ENCODE data around the gene CDK13.
"Not testable (repeated sequence)": the region's sequence is repeated elsewhere in the genome, so short reads cannot be mapped to it uniquely, and the experiment has no call there.

Gene CDK13

GRCh38 chr7:40105879-40106473, 155.9 kb downstream of the CDK13 start:
- DNase-seq: no peak

DNA sequence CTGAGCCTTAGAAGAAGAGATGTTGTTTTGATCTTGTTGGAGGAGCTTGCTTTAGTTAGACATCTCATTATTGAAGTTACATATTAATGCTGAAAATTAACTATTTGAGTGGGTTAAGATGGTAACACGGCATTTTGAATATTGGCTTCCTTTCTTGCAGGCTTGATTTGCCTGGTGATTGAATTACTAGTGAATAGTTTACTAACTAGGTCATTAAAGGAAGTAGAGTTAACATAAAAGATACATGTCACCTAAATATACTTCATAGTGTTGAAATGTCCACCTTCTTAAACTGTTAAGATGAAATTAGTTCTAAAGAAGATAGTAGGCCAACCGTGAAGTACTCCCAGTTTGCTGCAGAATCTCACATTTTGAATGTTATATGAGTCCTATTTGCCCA, 165.9 kb downstream of the CDK13 start:
- no peak for DNase-seq

DNA sequence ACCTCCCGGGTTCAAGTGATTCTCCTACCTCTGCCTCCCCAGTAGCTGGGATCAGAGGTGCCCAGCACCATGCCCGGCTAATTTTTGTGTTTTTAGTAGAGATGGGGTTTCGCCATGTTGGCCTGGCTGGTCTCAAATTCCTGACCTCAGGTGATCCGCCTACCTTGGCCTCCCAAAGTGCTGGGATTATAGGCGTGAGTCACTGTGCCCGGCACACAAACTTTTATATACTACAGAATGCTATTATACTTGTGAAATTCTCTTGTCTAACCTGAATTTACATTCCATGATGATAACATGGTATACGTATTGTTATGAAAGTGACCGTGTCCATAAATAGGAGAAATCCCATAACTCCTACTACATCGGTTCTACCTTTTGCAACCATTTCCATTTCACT, 167.1 kb downstream of the CDK13 start:
- not testable (repeated sequence) for DNase-seq

DNA sequence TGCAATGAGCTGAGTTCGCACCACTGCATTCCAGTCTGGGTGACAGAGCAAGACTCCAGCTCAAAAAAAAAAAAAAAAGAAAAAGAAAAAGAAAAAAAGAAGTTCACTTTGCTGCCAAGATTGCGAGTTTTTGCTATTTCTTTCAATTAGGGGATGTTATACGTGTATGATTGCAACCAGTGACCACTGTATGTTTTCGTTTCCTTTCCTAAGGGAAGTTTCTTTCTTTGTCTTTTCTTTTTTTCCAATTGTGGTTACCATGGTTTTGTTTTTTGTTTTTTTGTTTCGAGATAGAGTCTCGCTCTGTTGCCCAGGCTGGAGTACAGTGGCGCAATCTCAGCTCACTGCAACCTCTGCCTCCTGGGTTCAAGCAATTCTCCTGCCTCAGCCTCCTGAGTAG, 168.1 kb downstream of the CDK13 start:
- not testable (repeated sequence) for DNase-seq

DNA sequence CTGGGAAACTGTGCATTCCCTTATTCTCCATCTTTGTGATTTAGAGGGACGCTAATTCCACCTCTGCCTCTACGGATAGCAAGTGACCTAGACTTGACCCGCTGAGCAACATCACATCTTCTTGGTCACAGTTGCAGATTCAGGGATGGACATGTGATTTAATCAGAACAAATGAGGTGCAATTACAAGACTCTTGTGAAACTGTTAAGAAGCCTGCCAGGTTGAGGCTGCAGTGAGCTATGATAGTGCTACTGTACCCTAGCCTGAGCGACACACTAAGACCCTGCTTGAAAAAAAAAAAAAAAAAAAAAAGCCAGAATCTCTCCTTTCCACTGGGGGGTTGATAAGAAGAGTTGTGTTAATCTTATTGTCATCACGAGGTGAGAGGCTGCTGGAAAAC, 170.0 kb downstream of the CDK13 start:
- DNase-seq: no peak

GRCh38 chr7:40122100-40122939, 172.3 kb downstream of the CDK13 start:
- not testable (repeated sequence) for DNase-seq

DNA sequence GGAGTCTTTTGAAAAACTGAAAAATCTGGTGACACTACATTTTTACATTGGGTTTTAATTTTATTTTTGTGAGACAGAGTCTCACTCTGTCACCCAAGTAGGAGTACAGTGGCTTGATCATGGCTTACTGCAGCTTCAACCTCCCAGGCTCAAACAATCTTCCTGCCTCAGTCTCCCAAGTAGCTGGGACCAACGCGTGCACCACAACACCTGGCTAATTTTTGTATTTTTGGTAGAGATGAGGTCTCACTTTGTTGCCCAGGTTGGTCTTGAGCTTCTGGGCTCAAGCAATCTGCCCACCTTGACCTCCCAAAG, 172.8 kb downstream of the CDK13 start:
- no peak for DNase-seq

- peak; percentile 33 for DNase-seq
Measured at GRCh38 chr7:40133561-40134427, 183.7 kb downstream of the CDK13 start.

DNA sequence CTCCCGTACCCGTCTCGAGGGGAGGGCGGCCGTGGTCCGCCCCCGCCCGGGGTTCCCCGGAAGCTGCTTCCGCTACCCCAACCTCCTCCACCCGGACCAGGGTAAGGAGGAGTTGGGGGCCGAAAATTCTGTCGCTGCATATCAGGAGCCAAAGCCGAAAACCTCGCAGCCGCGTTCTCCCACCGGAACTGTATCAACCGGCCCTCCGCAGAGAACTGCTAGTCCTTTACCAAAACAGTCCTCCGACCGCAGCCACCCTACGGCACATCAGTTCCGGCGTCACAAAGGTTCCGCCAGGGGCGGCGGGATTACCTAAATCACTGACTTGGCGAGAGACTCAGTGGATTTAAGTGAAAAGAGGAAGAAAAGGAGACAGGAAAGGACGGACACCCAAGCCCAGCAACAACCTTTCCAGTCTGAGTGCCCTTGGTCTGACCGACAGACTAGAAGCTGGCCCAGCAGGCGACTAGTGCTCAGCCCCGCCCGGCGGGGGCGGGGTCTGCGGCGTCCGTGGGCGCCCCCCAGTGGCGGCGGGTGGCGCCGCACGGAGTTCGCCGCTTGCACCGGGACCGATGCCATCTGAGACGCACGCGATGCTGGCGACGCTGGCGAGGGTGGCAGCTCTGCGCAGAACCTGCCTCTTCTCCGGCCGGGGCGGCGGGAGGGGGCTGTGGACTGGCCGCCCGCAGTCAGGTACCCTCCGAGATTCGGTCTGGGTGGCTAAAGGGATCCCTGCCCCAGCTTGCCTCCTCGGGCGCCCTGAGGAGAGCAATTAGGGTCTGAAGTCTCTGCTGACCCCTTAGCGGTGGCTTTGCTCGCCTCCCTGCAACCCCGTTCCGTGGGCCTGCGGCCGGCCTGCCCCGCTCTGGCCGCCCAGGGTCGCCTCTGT, 184.6 kb downstream of the CDK13 start, which contains the start of the genes MPLKIP and SUGCT:
Gene MPLKIP (minus strand): TSS at position 195 of the 889 bp plus-strand sequence. CDS start 55 bp downstream, at position 140.
Gene SUGCT (plus strand): TSS at position 578 of the 889 bp plus-strand sequence.
- DNase-seq: peak; percentile 67

DNA sequence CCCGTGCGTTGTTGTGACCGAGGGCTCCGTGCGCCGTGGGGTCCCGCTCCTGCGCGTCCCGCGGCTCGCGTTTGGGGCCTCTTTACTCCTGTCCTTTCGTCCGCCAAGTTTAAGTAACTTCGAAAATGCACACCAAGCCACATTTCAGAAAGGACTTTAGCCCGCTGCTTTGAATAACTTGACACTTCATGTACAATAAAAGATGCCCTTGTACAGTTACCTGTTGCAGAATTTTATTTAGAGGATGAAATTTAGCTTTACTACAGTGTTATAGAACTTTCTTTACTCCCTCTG, 185.2 kb downstream of the CDK13 start:
- DNase-seq: no peak

DNA sequence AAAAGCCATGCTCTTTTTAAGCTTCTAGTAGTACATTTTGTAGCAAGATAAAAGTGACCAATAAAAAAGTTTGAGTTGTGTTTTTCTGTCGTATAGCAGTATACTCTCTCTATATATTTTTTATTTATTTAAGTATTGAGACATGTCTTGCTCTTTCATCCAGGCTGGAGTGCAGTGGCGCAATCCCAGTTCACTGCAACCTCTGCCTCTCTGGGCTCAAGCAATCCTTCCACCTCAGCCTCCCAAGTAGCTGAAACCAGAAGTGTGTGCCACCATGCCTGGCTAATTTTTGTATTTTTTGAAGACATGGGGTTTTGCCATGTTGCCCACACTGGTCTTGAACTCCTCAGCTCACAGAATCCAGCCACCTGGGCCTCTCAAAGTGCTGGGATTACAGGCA, 187.5 kb downstream of the CDK13 start:
- no peak for DNase-seq

GRCh38 chr7:40138973-40139372, 188.9 kb downstream of the CDK13 start:
- DNase-seq: no peak

DNA sequence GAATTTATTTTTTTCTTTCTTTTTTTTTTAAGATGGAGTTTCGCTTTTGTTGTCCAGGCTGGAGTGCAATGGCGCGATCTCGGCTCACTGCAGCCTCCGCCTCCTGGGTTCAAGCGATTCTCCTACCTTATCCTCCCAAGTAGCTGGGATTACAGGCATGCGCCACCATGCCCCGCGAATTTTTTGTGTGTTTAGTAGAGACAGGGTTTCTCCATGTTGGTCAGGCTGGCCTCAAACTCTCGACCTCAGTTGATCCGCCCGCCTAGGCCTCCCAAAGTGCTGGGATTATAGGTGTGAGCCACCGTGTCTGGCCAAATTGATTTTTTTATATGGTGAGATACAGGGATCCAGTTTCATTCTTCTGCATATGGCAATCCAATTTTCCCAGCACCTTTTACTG, 189.8 kb downstream of the CDK13 start:
- not testable (repeated sequence) for DNase-seq

- not testable (repeated sequence) for DNase-seq
Measured at GRCh38 chr7:40141916-40142315, 191.9 kb downstream of the CDK13 start.

GRCh38 chr7:40145596-40146130, 195.6 kb downstream of the CDK13 start:
- DNase-seq: not testable (repeated sequence)

GRCh38 chr7:40147371-40148246, 197.6 kb downstream of the CDK13 start:
- no peak for DNase-seq

- DNase-seq: not testable (repeated sequence)
Measured at GRCh38 chr7:40148247-40148580, 198.2 kb downstream of the CDK13 start.

- no peak for DNase-seq
Measured at GRCh38 chr7:40148671-40149070, 198.6 kb downstream of the CDK13 start.

Data from 8988T (cell line).